Activated CD4-positive, CD25-positive, alpha-beta regulatory T cell (primary cell): Measurements from ENCODE around the gene CNOT9.

ENCODE experiments used
- DNase-seq, 4 experiments: peaks; one replicate each; lab custom pipeline; 2025; lab: John Stamatoyannopoulos, UW

The CNOT9 gene

DNA sequence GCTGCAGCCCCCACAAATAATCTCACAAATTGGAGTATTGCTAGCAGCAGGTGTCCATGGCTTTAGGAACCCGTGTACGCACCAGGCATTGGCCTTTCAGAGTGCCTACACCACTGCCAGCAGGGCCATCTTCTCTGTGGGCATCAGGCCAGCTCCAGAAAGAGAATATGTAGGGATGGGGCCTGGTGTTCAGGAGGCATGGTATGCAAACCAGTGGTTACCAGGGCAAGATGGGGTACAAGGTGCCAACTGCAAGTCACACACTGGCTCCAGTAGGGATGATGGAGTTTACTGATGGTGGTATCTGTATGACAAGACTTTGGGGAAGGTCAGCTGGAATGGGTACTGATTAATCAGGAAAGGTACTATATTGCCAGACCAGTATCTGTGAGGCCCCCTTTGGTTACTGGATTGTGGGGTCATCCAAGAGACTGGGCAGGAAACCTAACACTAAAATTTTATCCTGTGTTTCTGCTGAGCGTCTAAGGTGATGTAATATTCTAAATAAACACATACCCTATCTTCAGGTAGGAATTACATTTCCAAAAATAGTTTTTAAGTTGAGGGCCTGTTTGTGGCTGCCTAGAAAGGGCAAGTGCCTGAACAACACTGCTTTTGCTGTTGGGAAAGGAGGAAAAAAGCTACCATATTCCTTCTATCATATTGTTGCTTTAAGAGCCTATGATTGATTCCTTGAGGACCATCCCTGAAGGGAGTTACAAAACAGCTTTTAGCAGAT, 9.0 kb downstream of the CNOT9 start:
- no peak for DNase-seq

DNA sequence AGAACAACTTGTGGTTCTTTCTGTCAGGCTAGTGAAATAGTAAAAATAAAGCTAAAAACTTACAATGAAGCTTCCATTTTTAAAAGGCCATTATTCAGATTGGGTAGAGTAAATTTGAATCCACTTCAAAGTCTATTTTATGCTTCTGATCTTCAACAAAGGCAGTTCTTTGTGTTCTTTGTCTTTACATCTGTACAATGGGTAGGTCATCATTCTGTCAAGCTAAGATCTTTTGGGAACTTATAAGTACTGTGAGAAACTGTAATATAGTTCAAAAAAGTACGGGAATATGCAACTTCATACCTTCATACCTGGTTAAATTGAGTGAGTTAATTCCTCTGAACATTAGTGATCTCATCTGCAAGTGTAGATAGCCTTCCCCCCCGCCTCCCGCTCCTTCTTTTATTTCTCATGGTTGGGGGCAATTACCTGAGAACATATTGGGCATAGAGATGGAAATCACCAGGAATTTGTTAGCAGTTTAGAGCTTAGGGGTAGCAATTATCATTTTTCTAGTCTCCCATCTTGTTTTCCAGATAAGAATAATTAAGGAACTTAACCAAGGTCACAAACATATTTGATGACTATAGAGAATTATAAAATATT, 9.7 kb downstream of the CNOT9 start:
- no peak for DNase-seq

DNA sequence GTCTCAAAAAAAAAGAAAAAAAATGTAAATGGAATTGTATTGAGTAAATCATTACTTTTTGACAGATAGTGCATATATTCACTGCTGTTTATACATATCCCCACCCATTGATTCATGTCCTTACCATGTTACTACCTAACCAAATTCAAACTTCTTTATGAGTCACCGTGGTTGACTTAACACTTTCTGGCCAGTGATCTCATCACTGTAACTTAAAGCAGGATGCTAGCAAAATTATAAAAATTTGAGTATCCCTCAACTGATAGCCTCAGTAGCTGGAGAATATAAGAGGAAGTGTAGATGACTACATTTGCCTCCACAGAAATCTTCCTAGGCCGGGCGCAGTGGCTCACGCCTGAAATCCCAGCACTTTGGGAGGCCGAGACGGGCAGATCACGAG, 13.4 kb downstream of the CNOT9 start:
- no peak for DNase-seq

DNA sequence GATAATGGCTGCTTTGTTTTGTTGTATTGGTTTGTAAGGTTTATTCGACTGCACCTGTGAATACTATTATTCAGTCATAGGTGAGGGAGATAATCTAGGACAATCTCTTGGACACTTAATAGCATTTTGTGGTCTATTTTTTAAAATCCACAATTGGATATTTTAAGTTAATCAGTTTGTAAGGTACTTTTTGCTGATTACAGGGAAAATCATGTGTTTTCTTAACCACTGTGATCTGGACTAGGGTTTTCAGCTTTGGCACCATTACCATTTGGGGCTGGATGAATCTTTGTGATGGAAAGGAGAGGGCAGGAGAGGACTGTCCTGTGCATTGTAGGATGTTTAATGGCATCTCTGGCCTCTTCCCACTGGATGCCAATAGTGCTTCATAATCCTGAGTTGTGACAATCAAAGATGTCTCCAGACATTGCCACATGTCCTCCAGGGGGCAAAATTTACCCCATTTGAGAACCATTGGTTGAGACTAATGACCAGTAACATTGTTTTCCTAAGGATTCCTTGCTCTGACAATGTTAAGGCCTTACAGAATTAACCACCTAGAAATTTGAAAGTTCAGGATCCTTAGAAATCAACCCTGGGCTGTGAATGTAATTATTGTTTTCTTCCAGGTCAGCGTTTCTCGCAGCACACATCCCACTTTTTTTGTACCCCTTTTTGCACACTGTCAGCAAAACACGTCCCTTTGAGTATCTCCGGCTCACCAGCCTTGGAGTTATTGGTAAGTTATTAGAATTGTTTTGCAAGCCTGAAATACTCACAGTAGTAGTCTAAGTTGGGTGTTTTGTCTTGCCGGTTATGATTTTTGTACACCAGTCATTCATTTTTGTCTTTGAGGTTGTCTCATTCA, 15.6 kb downstream of the CNOT9 start:
- DNase-seq, result no peak

DNA sequence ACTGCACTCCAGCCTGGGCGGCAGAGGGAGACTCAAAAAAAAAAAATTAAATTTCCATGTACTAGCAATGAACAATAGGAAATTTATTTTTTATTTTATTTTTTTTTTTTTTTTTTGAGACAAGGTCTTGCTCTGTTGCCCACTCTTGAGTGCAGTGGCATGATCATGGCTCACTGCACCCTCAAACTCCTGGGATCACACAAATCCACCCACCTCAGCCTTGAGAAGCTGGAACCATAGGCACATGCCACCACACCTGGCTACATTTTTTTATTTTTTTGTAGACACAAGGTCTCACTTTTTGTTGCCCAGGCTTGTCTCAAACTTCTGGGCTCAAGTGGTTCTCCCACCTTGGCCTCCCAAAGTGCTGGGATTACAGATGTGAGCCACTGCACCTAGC, 16.9 kb downstream of the CNOT9 start:
- DNase-seq, result no peak

DNA sequence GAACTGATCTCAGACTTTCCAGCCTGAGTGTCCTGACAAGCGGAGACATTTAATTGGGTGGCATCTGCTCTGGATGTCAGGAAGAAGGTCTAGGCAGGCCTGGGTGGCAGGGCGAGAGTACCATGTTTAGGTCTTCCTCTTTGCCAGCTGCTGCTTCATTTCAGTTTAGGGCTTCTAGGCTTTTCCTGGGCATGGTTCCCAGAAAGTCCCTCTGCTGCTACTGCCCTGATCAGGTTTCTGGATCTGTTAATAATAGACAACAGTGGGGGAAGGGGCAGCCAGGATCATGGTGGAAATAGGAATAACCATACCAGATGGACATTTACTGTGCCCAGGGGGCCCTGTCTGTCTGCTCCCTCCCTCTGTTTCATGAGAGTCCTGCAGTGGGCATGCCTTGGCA, 36.8 kb downstream of the CNOT9 start:
- no peak for DNase-seq

DNA sequence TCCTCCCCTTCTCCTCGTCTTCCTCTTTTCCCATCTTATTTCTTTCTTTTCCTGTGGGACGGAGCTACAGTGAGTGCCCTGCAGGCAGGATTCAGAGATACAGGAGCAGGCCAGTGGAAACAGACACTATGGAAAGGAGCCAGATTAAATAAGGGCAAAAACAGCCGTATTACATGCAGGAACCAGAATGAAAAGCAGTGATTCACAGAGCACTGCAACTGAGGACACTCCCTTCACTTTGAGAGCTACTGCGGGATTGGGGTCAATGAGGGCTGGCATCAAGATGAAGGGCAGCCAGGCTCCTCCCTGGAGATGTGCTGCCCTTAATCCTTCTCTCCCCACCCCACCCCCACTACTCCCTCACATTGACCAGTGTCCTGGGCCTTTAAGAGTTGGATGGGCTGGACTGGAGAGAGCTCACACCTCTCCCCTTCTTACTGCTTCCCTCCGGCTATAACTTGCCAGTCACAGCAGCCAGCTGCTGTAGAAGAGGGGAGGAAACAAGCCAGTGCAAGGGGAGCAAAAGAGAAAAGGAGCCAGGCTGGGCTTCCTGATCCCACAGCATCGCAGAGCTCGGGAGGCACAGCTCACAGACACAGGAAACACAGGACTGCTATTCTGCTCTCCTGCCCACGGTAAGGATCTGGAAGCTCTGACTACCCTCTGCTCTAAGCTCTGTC, 38.9 kb downstream of the CNOT9 start, which contains the start of gene PLCD4:
Gene PLCD4, plus strand, starts transcription at position 464 of the 680 bp plus-strand sequence. CDS start 7,841 bp downstream, outside the sequence.
- DNase-seq, result no peak

DNA sequence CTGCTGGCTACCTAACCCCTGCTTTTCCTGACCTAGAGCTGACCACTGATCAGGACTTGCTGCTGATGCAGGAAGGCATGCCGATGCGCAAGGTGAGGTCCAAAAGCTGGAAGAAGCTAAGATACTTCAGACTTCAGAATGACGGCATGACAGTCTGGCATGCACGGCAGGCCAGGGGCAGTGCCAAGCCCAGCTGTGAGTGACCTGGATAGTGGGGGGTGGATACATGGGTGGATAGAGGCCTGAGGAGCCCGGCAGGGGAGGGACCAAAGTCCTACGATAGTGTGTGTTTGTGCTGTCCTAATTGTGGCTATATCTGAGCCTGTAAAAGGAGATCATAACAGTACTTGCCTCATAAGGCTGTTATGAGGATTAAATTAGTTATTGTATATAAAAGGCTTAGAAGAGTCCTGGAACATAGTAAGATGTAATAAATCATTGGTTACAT, 47.3 kb downstream of the CNOT9 start:
- no peak for DNase-seq

DNA sequence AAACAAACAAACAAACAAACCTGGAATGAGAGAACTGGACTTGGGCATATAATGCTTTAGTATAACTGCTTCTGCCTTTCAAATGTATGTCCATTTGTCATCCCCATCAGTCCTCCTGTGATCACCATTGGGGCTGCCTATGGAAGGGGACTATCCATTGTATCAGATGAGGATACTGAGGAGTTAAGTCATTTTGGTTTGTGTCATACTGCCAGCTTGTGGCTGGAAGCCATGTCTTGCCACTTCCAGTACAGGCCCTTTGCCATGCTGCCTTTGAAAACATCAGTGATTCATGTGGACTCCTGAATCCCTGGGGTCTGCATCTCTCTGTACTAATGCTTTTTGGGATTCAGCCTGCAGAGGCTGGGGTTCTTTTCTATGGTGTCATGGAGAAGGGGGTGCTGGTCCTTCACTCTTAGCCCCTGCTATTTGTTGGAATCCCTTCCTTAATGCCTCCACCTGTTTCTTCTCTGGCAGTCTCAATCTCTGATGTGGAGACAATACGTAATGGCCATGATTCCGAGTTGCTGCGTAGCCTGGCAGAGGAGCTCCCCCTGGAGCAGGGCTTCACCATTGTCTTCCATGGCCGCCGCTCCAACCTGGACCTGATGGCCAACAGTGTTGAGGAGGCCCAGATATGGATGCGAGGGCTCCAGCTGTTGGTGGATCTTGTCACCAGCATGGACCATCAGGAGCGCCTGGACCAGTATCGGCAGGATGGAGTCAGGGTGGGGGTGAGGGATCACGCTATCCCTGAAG, 49.6 kb downstream of the CNOT9 start:
- DNase-seq, result no peak

DNA sequence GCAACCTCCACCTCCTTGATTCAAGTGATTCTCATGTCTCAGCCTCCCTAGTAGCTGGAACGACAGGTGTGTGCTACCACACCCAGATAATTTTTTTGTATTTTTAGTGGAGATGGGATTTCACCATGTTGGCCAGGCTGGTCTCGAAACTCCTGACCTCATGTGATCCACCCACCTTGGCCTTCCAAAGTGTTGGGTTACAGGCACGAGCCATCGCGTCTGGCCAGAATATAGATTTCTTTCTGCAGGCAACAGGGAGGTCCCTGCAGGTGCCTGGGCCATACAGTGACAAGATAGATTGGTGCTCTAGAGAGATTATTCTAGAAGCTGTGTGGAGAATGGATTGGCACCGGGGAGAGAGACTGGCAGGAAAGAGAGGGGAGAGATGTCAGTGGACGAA, 52.4 kb downstream of the CNOT9 start:
- no peak for DNase-seq

DNA sequence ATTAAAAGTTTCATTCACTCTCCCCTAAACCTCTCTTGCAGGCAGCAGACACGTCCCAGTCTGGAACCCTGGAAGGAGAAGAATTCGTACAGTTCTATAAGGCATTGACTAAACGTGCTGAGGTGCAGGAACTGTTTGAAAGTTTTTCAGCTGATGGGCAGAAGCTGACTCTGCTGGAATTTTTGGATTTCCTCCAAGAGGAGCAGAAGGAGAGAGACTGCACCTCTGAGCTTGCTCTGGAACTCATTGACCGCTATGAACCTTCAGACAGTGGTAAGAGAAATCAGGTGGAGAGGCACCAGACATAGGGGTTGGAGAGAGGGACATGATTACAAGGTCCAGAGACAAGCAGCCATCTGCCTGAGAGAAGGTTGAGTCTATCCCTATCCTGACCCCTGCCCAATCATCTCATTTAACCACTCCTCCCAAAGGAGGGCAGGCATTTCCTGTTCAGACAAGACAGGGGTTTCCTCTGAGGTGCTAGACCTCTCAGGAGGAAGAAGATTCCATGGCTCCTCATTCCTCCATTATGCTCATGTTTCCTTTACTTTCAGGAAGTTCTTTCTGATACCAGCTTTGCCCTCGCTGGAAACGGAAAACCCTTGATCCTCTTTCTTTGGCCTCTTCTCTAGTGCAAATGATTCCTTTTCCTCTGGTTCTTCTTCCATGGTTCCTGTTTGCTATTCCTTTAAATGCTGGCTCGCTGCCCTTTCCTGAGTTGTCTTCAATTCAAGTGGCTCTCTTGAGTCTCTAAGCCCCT, 54.1 kb downstream of the CNOT9 start:
- no peak for DNase-seq

DNA sequence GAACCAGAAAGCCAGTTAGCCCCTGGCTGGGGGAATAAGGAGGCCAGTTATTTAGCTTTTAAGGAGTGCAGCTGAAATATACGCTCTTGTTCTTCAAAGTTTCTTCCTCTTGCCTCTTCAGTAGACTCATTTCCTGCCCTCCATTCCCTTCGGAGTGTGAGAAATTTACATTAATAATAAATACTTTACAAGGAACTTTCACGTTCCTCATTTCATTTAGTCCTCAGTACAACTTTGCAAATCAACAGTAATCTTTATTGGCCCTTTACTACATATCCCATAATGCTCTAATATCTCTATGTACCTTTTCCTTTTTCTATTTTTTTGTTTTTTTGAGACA, 54.7 kb downstream of the CNOT9 start:
- no peak for DNase-seq

DNA sequence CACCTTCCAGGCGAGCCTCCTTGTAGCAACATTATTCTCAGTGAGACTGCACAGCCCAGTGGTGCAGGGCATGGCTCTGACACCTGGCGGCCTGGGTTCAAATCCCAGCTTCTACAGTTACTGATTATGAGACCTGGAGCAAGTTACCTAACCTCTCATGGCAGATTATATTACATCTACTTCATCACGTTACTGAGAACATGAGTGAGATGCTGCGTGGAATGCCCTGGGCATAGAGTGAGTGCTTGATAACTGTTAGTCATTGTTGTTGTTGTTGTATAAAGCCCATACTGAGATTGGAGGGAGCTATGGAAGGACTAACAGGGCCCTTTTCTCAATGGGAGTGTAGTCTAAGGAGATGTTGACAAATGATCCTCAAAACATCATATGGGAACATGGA, 57.7 kb downstream of the CNOT9 start:
- no peak for DNase-seq

DNA sequence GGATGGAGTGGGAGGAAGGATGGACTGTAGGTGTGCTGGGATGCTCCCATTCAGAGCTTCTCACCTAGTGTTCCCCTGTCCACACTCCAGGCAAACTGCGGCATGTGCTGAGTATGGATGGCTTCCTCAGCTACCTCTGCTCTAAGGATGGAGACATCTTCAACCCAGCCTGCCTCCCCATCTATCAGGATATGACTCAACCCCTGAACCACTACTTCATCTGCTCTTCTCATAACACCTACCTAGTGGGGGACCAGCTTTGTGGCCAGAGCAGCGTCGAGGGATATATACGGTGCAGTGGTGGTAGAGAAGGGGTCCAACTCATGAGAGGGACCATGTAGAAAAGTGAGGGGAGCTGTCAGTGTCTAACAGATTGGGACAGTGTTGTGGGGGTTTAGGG, 59.3 kb downstream of the CNOT9 start:
- no peak for DNase-seq

DNA sequence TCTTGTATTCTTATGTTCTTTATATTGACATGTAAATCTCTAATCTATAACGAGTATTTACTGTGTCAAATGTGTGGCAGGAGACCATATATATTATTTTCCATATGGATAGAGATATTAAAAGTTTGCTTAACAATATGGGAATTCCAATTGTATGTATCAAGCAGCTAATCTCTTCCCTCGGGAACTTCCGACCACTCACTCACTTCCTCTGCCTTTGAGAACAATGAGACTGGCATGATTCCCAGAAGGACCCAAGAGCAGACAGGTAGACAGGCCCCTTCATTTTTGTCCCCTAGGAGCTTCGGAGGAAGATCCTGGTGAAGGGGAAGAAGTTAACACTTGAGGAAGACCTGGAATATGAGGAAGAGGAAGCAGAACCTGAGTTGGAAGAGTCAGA, 63.2 kb downstream of the CNOT9 start:
- DNase-seq, result no peak

DNA sequence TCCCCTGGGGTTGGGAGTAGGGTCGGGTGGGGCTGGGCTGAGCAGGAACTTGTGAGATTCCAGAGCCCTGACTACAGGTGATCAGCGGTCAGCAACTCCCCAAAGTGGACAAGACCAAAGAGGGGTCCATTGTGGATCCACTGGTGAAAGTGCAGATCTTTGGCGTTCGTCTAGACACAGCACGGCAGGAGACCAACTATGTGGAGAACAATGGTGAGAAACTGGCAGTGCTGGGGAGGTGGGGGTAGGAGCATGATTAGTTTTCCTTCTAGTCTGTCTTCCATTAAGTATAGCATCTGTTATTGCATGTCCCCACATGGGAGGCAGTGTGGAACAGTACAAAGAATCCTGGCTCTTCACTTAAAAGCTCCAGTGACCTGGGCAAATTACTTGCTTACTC, 67.1 kb downstream of the CNOT9 start:
- no peak for DNase-seq

DNA sequence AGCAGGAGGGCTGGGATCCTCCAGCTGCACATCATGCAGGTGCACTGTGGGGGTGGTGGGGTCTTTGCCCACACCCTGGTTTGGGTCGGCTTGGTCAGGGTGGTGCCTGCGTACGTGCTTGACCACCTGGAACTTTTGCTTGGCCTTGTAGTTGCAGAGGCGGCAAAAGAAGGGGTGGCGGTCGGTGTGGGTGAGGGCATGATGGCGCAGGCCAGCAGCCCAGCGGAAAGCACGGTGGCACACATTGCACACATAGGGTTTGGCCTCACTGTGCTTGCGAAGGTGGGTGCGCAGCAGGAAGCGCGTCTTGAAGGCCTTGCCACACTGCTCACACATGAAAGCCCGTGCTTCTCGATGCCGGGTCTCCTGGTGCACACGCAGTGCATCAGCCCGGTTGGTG, 69.7 kb downstream of the CNOT9 start:
- DNase-seq, result no peak

DNA sequence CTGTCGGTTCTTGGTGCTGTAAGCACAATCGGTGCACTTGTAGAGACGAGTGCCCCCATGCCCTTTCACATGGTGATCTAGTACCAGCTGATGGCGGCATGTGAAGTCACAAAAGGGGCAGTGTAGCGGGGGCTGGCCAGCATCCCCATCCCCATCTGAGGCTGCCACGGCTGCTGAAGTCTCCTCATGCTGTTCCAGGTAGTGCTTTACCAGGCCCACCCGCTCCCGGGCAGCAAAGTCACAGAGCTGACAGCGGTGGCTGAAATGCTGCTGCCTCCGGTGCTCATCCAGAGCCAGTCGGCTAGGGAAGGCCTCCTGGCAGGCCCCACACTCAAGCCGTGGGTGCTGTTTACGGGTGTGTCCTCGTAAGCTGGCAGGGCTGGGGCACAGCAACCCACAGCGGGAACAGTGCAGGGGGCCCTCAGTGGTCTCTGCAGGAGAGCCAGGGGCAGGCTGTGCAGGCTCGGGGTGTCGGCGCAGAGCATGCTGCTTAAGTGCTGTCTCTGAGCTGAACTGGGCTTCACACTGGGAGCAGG, 73.5 kb downstream of the CNOT9 start:
- DNase-seq, result no peak

DNA sequence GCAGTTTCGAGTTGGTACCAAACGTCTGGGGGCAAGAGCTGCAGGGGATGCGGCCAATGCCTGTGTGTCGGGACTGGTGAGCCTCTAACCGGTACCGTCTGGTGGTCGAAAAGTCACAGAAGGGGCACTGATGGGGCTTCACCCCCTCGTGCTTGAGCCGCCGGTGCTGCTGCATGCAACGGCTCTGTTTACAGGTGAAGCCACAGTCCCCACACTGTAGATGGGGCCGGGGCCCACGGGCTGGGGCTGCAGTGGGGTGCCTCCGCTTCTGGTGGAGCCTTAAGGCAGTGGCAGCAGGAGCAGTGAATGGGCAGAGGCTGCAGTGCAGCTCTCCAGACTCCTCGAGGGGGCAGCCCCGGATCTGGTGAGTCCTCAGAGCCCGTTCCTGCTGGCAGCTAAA, 74.1 kb downstream of the CNOT9 start:
- DNase-seq, result no peak

DNA sequence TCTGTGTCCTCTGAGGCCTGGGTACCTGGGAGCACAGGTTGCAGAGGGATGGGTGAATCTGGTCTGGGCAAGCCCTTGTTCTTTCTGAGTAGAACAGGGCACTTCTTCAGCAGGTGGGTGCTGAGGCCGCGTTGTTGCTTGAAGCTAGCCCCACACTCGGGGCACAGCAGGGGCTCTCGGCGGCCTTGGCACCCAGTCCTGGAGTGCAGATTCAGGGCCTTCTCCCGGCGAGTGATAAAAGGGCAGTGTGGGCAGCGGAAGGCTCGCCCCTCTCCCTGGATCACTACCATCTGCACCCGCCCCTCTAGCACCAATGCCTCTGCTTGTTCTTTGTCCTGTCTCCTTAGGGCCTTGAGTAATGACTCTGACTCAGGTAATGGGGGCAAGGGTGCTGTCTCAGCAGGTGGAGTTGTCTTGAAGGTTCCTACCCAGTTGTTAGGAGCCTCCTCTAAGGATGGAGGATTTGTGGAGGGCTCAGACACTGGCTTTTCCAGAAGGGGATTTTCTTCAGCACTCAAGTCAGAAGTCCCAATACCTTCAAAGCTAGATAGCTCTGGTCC, 75.2 kb downstream of the CNOT9 start:
- DNase-seq, result no peak
